Measurements from ENCODE around the gene CBLIF. TPM values are rescaled to one million over a fixed set of nuclear protein-coding genes. Genes with fewer than 3 reads are reported as not detected.

The CBLIF gene
- total RNA-seq, 2 experiments from 2014 or later, result not detected

GRCh38 chr11:59866397-59866796 is 21.1 kb upstream of the CBLIF start, which contains the start of gene TCN1:
Gene TCN1 (minus strand): TSS chr11:59866487. CDS start chr11:59866470, 17 bp downstream.
- no peak within 1 kb of the TSS for H3K4me3 ChIP-seq (ENCODE audit: low read depth, low read length, poor library complexity, severe bottlenecking)
- no peaks in the 10 kb centered on the region for H4K20me1 ChIP-seq (ENCODE audit: insufficient read depth, low read length)
- POLR2A ChIA-PET, result no interaction called here
- H3K9me2 ChIP-seq (ENCODE audit: insufficient read depth, low read length), result no peaks in the 10 kb centered on the region
- TF ChIP-seq CTCF (conservative IDR thresholded peaks at IDR 0.05; ENCODE audit: low read length), result no peak
- TF ChIP-seq EZH2phosphoT487 (IDR thresholded peaks at IDR 0.05; ENCODE audit: borderline replicate concordance, low read depth, low read length), result no peak
- DNase-seq (ENCODE audit: low spot score), result no peak
- H3K79me2 ChIP-seq (ENCODE audit: insufficient read depth, low read depth, low read length), result no peaks in the 10 kb centered on the region
- no peaks in the 10 kb centered on the region for H3K4me1 ChIP-seq (ENCODE audit: insufficient read depth, low read length, poor library complexity, severe bottlenecking)
- H3K9me3 ChIP-seq (ENCODE audit: low read length), result no peaks in the 10 kb centered on the region
- H3K4me2 ChIP-seq (ENCODE audit: low read length), result no peak within 1 kb of the TSS
- no peak within 1 kb of the TSS for H3K27ac ChIP-seq (ENCODE audit: low read depth, low read length, poor library complexity, severe bottlenecking)
- H2AFZ ChIP-seq (ENCODE audit: low read length), result no peak within 1 kb of the TSS
- CTCF ChIA-PET (ENCODE audit: unreplicated experiment), result no interaction called here
- intact Hi-C loops (cut with micrococcal nuclease; ENCODE audit: unreplicated experiment), result no loop called here
- no peaks in the 10 kb centered on the region for H3K36me3 ChIP-seq (ENCODE audit: insufficient read depth, low read length)
- no TSS peak for BruUV-seq (replicated peaks)

DNA sequence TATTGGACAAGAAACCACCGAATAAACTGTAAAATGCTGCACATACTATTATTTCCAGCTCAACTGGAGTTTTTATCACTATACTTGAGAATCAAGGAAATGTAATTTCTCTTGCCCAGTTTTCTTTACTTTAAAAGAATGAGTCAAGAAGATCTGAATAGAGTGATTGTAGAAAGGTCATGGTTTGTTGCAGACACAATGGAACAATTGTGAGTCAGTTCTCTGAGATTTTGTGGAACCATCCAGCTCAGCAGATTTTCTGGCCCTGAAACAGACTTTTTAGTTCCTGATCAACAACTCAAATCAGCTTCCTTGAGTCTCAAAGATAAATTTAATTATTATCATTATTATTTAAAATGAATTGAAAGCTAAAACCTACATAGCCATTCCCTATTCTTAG is 19.7 kb upstream of the CBLIF start:
- no peaks in the 10 kb centered on the region for H4K20me1 ChIP-seq (ENCODE audit: insufficient read depth, low read length)
- no peak for DNase-seq (ENCODE audit: low spot score)
- H3K79me2 ChIP-seq (ENCODE audit: insufficient read depth, low read depth, low read length), result no peaks in the 10 kb centered on the region
- H3K27ac ChIP-seq (ENCODE audit: low read depth, low read length, poor library complexity, severe bottlenecking), result no peak overlapping the region
- no peak for TF ChIP-seq EZH2phosphoT487 (IDR thresholded peaks at IDR 0.05; ENCODE audit: borderline replicate concordance, low read depth, low read length)
- no peak for TF ChIP-seq CTCF (conservative IDR thresholded peaks at IDR 0.05; ENCODE audit: low read length)
- H3K36me3 ChIP-seq (ENCODE audit: insufficient read depth, low read length), result no peaks in the 10 kb centered on the region
- no peaks in the 10 kb centered on the region for H3K9me3 ChIP-seq (ENCODE audit: low read length)
- CTCF ChIA-PET (ENCODE audit: unreplicated experiment), result no interaction called here
- POLR2A ChIA-PET, result no interaction called here
- BruUV-seq (replicated peaks), result no TSS peak
- no peak overlapping the region for H2AFZ ChIP-seq (ENCODE audit: low read length)
- no peak overlapping the region for H3K4me3 ChIP-seq (ENCODE audit: low read depth, low read length, poor library complexity, severe bottlenecking)
- intact Hi-C loops (cut with micrococcal nuclease; ENCODE audit: unreplicated experiment), result no loop called here
- H3K4me2 ChIP-seq (ENCODE audit: low read length), result no peak overlapping the region
- H3K4me1 ChIP-seq (ENCODE audit: insufficient read depth, low read length, poor library complexity, severe bottlenecking), result no peaks in the 10 kb centered on the region
- no peaks in the 10 kb centered on the region for H3K9me2 ChIP-seq (ENCODE audit: insufficient read depth, low read length)

DNA sequence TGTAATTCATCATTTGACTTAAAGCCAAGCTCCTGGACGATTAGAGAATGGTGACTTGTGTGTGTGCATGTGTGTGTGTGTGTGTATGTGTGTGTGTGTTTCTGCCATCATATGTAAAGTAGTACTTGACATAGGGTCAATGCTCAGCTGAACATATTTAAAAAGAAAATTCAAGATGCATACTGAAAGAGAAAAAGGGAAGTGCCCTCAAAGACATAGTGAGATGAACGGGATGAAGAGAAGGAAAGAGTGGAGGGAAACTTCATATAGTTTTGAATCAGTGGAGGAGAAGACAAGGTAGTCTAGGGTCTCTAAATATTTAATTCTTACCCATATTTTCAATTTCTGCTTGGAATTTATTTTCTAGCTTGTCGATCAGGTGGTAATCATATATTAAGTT is 17.0 kb upstream of the CBLIF start:
- no TSS peak for BruUV-seq (replicated peaks)
- Histone ChIP-seq H3K36me3 (ENCODE audit: insufficient read depth, low read length) (no peaks in the 10 kb centered on the region), H2AFZ (ENCODE audit: low read length) (no peak overlapping the region), H3K4me3 (ENCODE audit: low read depth, low read length, poor library complexity, severe bottlenecking) (no peak overlapping the region), H3K27ac (ENCODE audit: low read depth, low read length, poor library complexity, severe bottlenecking) (no peak overlapping the region), H4K20me1 (ENCODE audit: insufficient read depth, low read length) (no peaks in the 10 kb centered on the region), H3K4me2 (ENCODE audit: low read length) (no peak overlapping the region), H3K79me2 (ENCODE audit: insufficient read depth, low read depth, low read length) (no peaks in the 10 kb centered on the region), H3K4me1 (ENCODE audit: insufficient read depth, low read length, poor library complexity, severe bottlenecking) (no peaks in the 10 kb centered on the region), H3K9me2 (ENCODE audit: insufficient read depth, low read length) (no peaks in the 10 kb centered on the region), H3K9me3 (ENCODE audit: low read length) (no peaks in the 10 kb centered on the region)
- DNase-seq (ENCODE audit: low spot score), result no peak
- CTCF ChIA-PET (ENCODE audit: unreplicated experiment), result interaction anchor here (0.5 kb wide), 1 partner anchor 141 kb away, joined by 3 read pairs; no protein-coding TSS in a partner anchor
- POLR2A ChIA-PET, result interaction anchor here (0.6 to 0.7 kb wide), 3 partner anchors 101 to 959 kb away, joined by 3 read pairs; no protein-coding TSS in a partner anchor
- TF ChIP-seq EZH2phosphoT487 (IDR thresholded peaks at IDR 0.05; ENCODE audit: borderline replicate concordance, low read depth, low read length), result no peak
- no peak for TF ChIP-seq CTCF (conservative IDR thresholded peaks at IDR 0.05; ENCODE audit: low read length)
- intact Hi-C loops (cut with micrococcal nuclease; ENCODE audit: unreplicated experiment), result no loop called here
